ENCODE results near the gene AMIGO3. TPM values are rescaled to one million over a fixed set of nuclear protein-coding genes. Genes with fewer than 3 reads are reported as not detected.

Gene AMIGO3
- total RNA-seq, 1 donor from 2014 or later: not detected

DNA sequence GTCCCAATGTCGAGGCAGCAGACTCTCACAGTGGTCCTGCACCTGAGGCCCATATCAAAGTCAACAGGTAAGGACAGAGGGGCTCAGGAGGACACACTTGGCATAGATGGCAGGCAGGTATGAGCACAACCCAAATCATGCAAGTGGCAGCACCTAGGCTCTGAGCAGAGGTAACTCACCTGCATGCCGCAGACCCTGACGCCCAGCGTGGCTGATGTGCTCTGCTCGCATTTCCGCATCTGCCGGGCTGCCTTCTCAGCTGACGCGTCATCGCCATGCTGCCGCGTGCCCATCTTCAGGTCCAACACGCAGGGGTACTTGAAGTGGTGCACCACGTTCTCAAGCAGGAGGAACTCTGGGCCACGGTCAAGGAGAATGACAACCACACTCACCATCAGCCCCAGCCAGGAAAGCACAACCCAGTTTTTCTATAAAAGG is 8.5 kb upstream of the AMIGO3 start:
- intact Hi-C loops (cut with DNase I): no loop called here
- no peak for DNase-seq
- ATAC-seq (ENCODE audit: poor library complexity): no peak

DNA sequence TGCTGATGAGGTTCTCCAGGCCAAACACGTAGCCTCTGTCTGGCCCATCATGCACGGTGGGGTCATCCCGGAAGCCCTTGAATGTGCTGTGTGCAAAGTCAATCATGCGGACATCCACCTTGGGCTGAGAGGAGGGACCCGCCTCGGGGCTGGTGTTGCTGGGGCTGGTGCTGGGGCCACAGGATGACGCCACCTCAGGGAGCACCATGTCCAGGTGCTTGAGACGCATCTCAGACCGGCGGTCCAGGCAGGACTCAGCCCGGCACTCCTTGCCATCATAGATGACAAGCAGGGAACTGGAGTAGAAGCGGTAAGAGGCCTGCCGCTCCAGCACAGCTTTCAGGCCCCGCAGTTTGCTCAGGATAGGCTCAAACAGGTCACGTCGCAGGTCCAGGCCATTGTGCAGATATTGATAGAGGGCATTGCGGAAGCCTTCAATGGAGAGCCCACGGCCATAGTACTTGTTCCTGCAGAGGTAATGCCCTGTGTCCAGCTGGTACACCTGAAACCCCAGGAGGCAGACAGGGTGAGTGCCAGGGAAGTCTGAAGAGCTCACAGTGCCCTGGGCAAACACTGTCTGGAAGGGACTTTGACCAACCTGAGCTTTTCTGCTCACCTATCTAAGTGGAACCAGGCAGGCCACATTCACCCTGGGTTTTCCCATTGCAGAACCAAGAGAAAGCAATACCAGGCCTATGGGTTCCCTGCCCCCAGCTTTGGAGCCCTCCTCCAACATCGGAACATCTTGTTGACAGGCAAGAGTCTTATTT is 7.9 kb upstream of the AMIGO3 start:
- intact Hi-C loops (cut with DNase I): no loop called here
- DNase-seq: no peak
- ATAC-seq (ENCODE audit: poor library complexity): no peak

- ATAC-seq (ENCODE audit: poor library complexity) (no peak), DNase-seq (no peak)
- intact Hi-C loops (cut with DNase I): no loop called here
Observed at GRCh38 chr3:49725906-49726681, 6.6 kb upstream of the AMIGO3 start.

GRCh38 chr3:49724586-49724985 is 5.1 kb upstream of the AMIGO3 start:
- intact Hi-C loops (cut with DNase I): no loop called here
- no peak for ATAC-seq (ENCODE audit: poor library complexity)

GRCh38 chr3:49723628-49724551 is 4.4 kb upstream of the AMIGO3 start, which contains the start of gene GMPPB:
Gene GMPPB, minus strand, starts transcription at chr3:49723951. Its CDS starts 225 bp downstream, at chr3:49723726.
- ATAC-seq (ENCODE audit: poor library complexity): peak; percentile 91
- intact Hi-C loops (cut with DNase I): no loop called here
- DNase-seq: peak; percentile 99

More at GRCh38 chr3:49724586-49724985, 5.1 kb upstream of the AMIGO3 start:
- peak; percentile 49 for DNase-seq

DNA sequence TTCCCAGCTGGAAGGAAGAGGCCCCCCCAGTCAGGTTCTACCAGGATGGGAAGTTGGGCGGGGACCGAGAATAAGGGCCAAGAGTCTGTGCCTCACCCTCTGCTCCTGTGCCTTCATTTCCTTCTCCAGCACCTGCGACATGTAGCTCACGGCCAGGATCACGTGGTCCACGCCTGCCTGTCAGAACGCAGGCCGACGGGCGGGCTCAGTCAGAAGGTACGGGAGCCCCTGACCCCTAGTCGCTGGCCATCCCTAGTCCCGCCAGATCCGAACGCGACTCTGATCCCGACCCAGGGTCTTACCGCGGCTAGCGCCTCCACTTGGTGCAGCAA is 3.8 kb upstream of the AMIGO3 start:
- DNase-seq (peak; percentile 73), ATAC-seq (ENCODE audit: poor library complexity) (peak; percentile 11)
- intact Hi-C loops (cut with DNase I): no loop called here

DNA sequence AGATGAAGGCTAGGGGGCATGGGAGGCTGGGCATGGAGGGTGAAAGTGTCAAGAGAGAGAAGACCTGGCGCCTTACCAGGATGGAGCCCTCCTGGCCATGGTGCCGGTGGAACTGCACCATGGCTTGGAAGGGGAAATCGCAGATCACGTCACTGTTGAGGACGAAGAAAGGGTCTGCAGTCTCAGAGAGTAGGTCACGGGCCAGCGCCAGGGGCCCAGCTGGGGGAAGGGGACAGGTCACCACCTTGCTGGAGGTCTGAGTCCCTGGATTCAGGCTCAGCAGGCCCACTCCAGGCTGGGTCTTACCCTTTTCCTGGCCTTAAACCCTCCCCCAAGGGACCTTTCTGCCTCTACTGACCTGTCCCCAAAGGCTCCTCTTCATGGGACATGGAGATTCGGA is 3.4 kb upstream of the AMIGO3 start:
- intact Hi-C loops (cut with DNase I): no loop called here
- ATAC-seq (ENCODE audit: poor library complexity) (no peak), DNase-seq (no peak)

DNA sequence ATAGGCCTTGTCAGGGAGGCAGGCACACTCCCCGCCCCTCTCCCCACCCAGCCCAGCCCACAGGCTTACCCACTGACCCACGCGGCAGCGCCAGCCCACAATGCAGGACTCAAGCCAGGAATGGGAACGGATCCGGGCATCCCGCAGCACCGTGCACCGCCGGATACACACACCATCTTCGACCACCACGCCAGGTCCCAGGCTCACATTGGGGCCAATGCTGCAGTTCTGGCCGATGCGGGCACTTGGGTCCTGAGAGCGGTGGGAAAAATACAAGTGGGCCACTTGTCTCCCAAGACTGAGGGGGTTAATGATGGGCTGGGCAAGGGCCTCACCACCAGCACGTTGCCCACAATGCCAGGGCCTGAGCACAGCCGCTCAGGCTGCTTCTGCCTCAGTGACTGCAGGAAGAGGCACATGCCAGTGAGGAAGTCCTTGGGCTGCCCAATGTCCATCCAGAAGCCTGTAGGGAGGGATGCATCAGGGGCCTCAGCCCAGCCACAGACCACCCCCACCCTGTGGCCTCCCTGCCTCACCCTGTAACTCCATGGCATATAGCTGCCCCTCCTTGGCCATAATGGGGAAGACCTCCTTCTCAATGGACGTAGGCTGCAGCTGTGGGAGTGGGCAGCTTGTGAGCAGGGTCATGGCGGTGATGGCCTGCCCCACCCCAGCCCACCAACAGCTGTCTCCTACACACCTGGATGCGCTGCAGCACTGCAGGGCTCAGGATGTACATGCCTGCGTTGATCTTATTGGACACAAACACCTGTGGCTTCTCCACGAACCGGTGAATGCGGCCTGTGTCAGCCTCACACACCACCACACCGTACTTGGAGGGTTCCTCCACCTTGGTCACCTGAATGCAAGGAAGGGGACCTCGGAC is 2.7 kb upstream of the AMIGO3 start:
- ATAC-seq (ENCODE audit: poor library complexity) (no peak), DNase-seq (peak; percentile 35)
- intact Hi-C loops (cut with DNase I): no loop called here

DNA sequence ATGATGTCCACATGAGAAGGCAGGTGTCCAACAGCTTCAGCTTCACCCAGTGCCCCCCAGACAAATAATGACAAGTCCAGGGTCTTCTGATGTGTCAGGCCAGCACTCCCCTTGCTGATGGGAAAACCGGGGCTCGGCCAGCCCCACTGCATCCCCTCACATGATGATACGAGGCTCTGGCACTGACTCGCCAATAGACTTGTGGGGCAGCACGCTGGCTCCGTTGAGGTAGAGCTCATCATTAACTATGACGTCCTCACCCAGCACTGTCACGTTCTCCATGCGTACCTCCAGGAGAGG is 2.1 kb upstream of the AMIGO3 start:
- ATAC-seq (ENCODE audit: poor library complexity) (no peak), DNase-seq (no peak)
- intact Hi-C loops (cut with DNase I): no loop called here

DNA sequence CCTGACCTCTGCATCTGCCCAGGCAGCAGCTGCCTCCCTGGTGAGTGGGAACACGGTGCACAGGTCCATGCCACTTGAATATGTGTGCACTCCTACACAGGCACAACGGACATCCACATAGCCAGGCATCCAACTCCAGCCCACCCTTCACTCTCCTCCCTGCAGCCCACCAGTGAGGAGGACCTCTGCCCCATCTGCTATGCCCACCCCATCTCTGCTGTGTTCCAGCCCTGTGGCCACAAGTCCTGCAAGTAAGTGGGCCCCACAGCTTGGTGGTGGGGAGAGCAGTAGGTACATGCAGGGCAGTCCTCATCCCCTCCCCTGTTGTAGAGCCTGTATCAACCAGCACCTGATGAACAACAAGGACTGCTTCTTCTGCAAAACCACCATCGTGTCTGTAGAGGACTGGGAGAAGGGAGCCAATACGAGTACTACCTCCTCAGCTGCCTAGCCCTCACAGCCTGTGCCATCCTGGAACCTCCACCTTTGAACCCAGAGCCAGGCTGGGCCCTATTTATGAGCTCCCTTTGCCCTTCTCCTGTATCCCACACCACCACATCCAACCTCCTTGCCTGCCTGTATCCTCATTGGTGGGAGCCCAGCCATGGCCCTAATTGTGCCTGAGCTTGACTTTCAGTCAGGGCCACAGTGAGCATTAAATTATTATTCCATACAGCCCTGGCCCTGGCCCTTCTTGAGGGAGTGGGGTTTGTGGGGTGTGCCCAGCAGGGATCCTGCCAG is 1.5 kb upstream of the AMIGO3 start:
- intact Hi-C loops (cut with DNase I): no loop called here
- ATAC-seq (ENCODE audit: poor library complexity) (no peak), DNase-seq (no peak)

- intact Hi-C loops (cut with DNase I): no loop called here
- DNase-seq (no peak), ATAC-seq (ENCODE audit: poor library complexity) (no peak)
Observed at GRCh38 chr3:49718858-49719213, 648 bp downstream of the AMIGO3 start.

- intact Hi-C loops (cut with DNase I): no loop called here
- ATAC-seq (ENCODE audit: poor library complexity) (no peak), DNase-seq (peak; percentile 44)
Observed at GRCh38 chr3:49717959-49718857, 1.3 kb downstream of the AMIGO3 start.

- no peak for ATAC-seq (ENCODE audit: poor library complexity)
- intact Hi-C loops (cut with DNase I): no loop called here
- DNase-seq: peak; percentile 39
Observed at GRCh38 chr3:49717211-49717958, 2.1 kb downstream of the AMIGO3 start.

DNA sequence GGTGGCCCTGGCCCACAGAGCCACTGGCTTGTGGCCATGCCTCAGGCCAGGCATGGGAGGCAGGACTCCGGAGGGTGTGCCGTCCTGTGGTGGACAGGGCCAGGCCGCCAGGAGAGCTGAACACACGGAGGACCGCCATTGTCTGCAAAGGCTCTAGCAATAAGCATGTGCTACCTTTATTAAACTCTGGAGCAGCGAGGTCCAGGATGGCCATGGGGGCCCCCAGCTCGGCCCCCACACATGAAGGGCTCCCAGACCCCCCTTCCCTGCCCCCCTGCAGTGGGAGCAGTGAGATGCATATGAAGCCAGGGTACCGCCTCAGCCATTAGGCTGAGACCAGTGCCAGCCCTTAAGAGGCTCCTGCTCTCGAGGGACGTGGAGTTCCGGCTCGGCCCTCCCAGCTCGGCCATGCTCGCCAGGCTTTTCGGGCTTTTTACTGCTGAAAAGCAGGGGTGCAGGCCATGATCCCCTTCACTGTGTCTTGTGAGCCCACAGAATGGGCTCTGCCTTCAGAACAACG is 2.7 kb downstream of the AMIGO3 start:
- DNase-seq: no peak

DNA sequence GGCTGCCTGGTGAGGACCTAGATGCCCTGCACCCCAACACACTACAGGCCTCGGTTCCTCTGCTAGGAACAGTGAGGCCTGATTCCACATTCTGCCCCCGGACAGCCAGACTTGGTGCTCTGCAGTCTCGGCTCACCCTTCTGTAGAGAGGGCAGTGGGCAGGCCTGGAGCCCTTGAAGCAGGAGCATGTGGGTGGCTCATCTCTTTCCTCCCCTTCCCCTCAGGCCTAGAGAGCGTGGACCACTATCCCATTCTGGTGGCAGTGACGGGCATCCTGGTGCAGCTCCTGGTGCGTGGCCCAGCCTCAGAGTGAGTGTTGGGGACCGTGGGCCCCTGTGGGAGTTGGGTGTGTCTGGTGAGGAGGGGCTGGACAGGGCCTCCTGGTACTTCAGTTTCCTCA is 3.3 kb downstream of the AMIGO3 start:
- intact Hi-C loops (cut with DNase I): no loop called here
- DNase-seq: no peak
- no peak for ATAC-seq (ENCODE audit: poor library complexity)

More for the DNA sequence above, 2.7 kb downstream of the AMIGO3 start:
- ATAC-seq (ENCODE audit: poor library complexity): no peak
- intact Hi-C loops (cut with DNase I): no loop called here

- intact Hi-C loops (cut with DNase I): no loop called here
- DNase-seq: peak; percentile 24
- ATAC-seq (ENCODE audit: poor library complexity): no peak
Observed at GRCh38 chr3:49715611-49716121, 3.8 kb downstream of the AMIGO3 start.

Data from Right ventricle myocardium superior (tissue), 1 donor.